ENCODE results near the gene GNLY. TPM values are rescaled to one million over a fixed set of nuclear protein-coding genes. Genes with fewer than 3 reads are reported as not detected.

GNLY gene
- polyA plus RNA-seq, 1 of the 3 experiments (the other 2 are of a cell fraction) = not detected

DNA sequence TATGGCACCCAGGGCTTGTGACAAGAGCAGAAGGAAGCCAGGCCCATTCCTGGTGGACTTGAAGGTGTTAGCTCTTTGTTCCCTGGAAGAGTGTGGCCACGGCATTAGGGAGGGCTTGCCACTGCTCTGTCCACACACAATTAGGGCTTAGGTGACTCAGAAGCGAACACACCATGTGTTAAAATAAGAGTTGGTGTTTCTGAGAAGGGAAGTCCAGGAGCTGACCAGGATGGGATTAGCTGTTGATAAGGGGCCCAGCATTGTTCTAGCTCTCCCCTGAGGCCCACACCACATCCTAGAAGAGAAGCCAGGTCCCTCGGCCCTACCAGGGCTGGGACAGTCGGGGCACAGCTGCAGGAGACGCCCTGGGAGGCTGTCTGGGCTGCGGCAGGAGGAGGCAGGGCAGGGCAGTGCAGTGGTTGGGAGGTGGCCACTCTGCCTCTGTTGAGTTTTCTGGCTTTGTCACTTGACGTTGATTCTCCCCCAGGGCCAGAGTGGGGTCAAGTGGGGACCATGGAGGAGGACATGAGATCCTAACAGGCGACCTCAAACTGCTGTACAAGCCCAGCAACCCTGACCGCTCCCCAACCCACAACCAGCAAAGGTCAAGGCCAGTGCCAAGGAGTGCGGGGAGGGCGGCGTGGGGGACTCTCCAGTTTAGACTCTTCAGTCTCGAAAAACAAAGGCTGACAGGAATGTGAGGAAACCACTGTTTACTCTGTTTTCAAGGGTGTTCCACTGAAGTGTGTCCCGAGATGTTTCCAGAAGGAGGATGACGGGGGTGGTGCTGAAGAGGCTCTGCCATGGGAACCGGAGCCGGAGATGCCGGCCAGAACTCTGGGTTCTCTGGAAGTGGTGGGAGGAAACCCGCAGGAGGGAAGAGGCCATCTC is 16.8 kb downstream of the GNLY start:
- whole genome bisulfite sequencing (ENCODE audit: low lambda C conversion rate) = 84% methylated on average over 17 of the region's 19 CpGs

DNA sequence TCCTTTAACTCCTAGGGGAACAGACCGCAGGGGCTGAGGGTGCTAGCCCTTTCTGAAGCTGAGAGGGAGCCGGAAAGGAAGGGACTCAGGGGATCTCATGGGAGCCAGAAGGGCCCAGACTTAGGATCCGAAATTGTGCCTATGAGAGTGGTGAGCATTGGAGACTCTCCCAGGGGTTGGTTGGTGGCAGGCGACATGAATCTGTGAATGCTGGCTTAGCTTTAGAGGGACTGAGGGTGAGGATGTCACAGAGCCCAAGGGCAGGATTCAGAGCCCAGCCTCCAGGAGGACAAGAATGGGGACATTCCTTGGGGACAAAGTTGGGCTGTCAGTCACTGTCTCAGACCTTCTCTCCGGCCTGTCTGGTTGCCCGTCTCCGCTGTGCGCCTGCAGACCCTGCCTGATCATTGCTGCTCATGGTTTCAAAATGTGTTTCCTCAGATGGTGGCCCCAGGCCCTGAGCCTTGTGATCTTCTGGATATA is 17.5 kb downstream of the GNLY start:
- ChIA-PET CTCF (interaction anchor here (1.2 to 3.0 kb wide), 5 partner anchors 17 to 103 kb away, joined by 4 to 14 read pairs (median 13); no protein-coding TSS in a partner anchor), POLR2A (no interaction called here)
- Histone ChIP-seq H3K27ac (ENCODE audit: low read depth in 2 of 2, low read length in 1 of 2) (no peak overlapping the region), H3K79me2 (ENCODE audit: insufficient read depth) (no peaks in the 10 kb centered on the region), H3K9me3 (no peaks in the 10 kb centered on the region), H3K4me1 (ENCODE audit: control insufficient read depth in 1 of 2, insufficient read depth in 2 of 2, low read depth in 1 of 2, low read length in 1 of 2) (peaks cover 0 to 5% of the 10 kb centered on the region in 2 experiments; a peak in 1 of 4 replicates), H3K27me3 (ENCODE audit: insufficient read depth) (no peaks in the 10 kb centered on the region), H3K9me2 (no peaks in the 10 kb centered on the region), H3K36me3 (replicated peaks in 1 of 2; ENCODE audit: control insufficient read depth in 1 of 2, insufficient read depth in 2 of 2, low read length in 1 of 2) (no peaks in the 10 kb centered on the region), H3K4me3 (ENCODE audit: low read depth in 2 of 2, low read length in 1 of 2) (no peak overlapping the region), H3K4me2 (no peak overlapping the region), H3F3A (replicated peaks; ENCODE audit: insufficient read depth) (no peaks in the 10 kb centered on the region), H3K9ac (no peak overlapping the region), H4K20me1 (ENCODE audit: insufficient read depth) (no peaks in the 10 kb centered on the region), H2AFZ (ENCODE audit: low read depth) (no peak overlapping the region)
- 95% methylated on average over 8 of the region's 8 CpGs for WGBS (ENCODE audit: low lambda C conversion rate)
- no peak for TF ChIP-seq NFIC (IDR thresholded peaks at IDR 0.05; ENCODE audit: borderline replicate concordance)
- TF ChIP-seq MXI1 (IDR thresholded peaks at IDR 0.05; ENCODE audit: low read depth, low read length) = no peak
- TF ChIP-seq USF1 (IDR thresholded peaks at IDR 0.05; ENCODE audit: borderline replicate concordance, low read depth) = no peak
- no peak for TF ChIP-seq RCOR1 (IDR thresholded peaks at IDR 0.05; ENCODE audit: low read length)
- TF ChIP-seq FOSL2 (IDR thresholded peaks at IDR 0.05; ENCODE audit: borderline replicate concordance, low read depth) = no peak
- no peak for TF ChIP-seq USF2 (IDR thresholded peaks at IDR 0.05; ENCODE audit: borderline replicate concordance, low read depth, low read length)
- TF ChIP-seq IRF3 (IDR thresholded peaks at IDR 0.05; ENCODE audit: low read depth, low read length) = no peak
- no peak for TF ChIP-seq RAD21 (IDR thresholded peaks at IDR 0.05; ENCODE audit: low read length)
- TF ChIP-seq TCF12 (IDR thresholded peaks at IDR 0.05) = no peak
- TF ChIP-seq CHD2 (IDR thresholded peaks at IDR 0.05; ENCODE audit: low read length, partially characterized antibody) = no peak
- no peak for TF ChIP-seq GATA2 (CRISPR knock-in tag; IDR thresholded peaks at IDR 0.05)
- no peak for TF ChIP-seq RXRA (IDR thresholded peaks at IDR 0.05; ENCODE audit: borderline replicate concordance, low read depth)
- TF ChIP-seq, protein P1, sequence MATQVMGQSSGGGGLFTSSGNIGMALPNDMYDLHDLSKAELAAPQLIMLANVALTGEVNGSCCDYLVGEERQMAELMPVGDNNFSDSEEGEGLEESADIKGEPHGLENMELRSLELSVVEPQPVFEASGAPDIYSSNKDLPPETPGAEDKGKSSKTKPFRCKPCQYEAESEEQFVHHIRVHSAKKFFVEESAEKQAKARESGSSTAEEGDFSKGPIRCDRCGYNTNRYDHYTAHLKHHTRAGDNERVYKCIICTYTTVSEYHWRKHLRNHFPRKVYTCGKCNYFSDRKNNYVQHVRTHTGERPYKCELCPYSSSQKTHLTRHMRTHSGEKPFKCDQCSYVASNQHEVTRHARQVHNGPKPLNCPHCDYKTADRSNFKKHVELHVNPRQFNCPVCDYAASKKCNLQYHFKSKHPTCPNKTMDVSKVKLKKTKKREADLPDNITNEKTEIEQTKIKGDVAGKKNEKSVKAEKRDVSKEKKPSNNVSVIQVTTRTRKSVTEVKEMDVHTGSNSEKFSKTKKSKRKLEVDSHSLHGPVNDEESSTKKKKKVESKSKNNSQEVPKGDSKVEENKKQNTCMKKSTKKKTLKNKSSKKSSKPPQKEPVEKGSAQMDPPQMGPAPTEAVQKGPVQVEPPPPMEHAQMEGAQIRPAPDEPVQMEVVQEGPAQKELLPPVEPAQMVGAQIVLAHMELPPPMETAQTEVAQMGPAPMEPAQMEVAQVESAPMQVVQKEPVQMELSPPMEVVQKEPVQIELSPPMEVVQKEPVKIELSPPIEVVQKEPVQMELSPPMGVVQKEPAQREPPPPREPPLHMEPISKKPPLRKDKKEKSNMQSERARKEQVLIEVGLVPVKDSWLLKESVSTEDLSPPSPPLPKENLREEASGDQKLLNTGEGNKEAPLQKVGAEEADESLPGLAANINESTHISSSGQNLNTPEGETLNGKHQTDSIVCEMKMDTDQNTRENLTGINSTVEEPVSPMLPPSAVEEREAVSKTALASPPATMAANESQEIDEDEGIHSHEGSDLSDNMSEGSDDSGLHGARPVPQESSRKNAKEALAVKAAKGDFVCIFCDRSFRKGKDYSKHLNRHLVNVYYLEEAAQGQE (IDR thresholded peaks at IDR 0.05; ENCODE audit: low read depth, low read length) = no peak
- TF ChIP-seq SMC3 (IDR thresholded peaks at IDR 0.05; ENCODE audit: low read depth, low read length) = no peak
- no peak for TF ChIP-seq ELF1 (IDR thresholded peaks at IDR 0.05)
- no peak for TF ChIP-seq RFX5 (IDR thresholded peaks at IDR 0.05; ENCODE audit: low read length)
- no peak for TF ChIP-seq MEF2A (IDR thresholded peaks at IDR 0.05; ENCODE audit: borderline replicate concordance, low read depth)
- DNase-seq = no peak

More for the DNA sequence above, 16.8 kb downstream of the GNLY start:
- Histone ChIP-seq H3K27ac (ENCODE audit: low read depth in 2 of 2, low read length in 1 of 2) (no peak overlapping the region), H3F3A (replicated peaks; ENCODE audit: insufficient read depth) (no peaks in the 10 kb centered on the region), H3K36me3 (replicated peaks in 1 of 2; ENCODE audit: control insufficient read depth in 1 of 2, insufficient read depth in 2 of 2, low read length in 1 of 2) (no peaks in the 10 kb centered on the region), H3K9me3 (no peaks in the 10 kb centered on the region), H2AFZ (ENCODE audit: low read depth) (no peak overlapping the region), H4K20me1 (ENCODE audit: insufficient read depth) (no peaks in the 10 kb centered on the region), H3K9ac (no peak overlapping the region), H3K4me1 (ENCODE audit: control insufficient read depth in 1 of 2, insufficient read depth in 2 of 2, low read depth in 1 of 2, low read length in 1 of 2) (no peaks in the 10 kb centered on the region; a peak in 1 of 4 replicates), H3K79me2 (ENCODE audit: insufficient read depth) (no peaks in the 10 kb centered on the region), H3K4me3 (ENCODE audit: low read depth in 2 of 2, low read length in 1 of 2) (no peak overlapping the region), H3K27me3 (ENCODE audit: insufficient read depth) (no peaks in the 10 kb centered on the region), H3K4me2 (no peak overlapping the region), H3K9me2 (no peaks in the 10 kb centered on the region)
- POLR2A ChIA-PET = interaction anchor here (1.2 kb wide), 1 partner anchor 33 kb away, joined by 4 read pairs; no protein-coding TSS in a partner anchor
- TF ChIP-seq SIN3A (IDR thresholded peaks at IDR 0.05; ENCODE audit: borderline replicate concordance, low read depth, low read length) (no peak), ELF1 (IDR thresholded peaks at IDR 0.05) (no peak), SMC3 (IDR thresholded peaks at IDR 0.05; ENCODE audit: low read depth, low read length) (no peak), TEAD4 (IDR thresholded peaks at IDR 0.05; ENCODE audit: borderline replicate concordance, insufficient read depth) (no peak), EZH2phosphoT487 (IDR thresholded peaks at IDR 0.05; ENCODE audit: borderline replicate concordance, low read depth) (no peak), TCF12 (IDR thresholded peaks at IDR 0.05) (no peak)
- TF ChIP-seq, protein P2, sequence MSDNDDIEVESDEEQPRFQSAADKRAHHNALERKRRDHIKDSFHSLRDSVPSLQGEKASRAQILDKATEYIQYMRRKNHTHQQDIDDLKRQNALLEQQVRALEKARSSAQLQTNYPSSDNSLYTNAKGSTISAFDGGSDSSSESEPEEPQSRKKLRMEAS (IDR thresholded peaks at IDR 0.05; ENCODE audit: low read depth) = no peak
- CTCF ChIA-PET = interaction anchor here (0.9 to 8.1 kb wide), 7 partner anchors 13 to 377 kb away, joined by 3 to 85 read pairs (median 4); no protein-coding TSS in a partner anchor
- DNase-seq = no peak
